Endothelial cell of umbilical vein (primary cell): ENCODE data around the gene TMEM203. TPM values are rescaled to one million over a fixed set of nuclear protein-coding genes. Genes with fewer than 3 reads are reported as not detected.

Experiments
- BruUV-seq: library from RNA; stranded (reverse); fragments of 400-500 nt; replicated peaks from 2 replicates; lab custom pipeline; 2021; lab: Mats Ljungman, UMichigan
- CTCF ChIA-PET: fragments of 300-600, 350-600 bp; sonication (Branson Sonifier 250); formaldehyde crosslinking; loops from one replicate; lab custom pipeline; 2021; ENCODE audit warnings: antibody characterized with exemption, inconsistent platforms; lab: Charles Lee
- POLR2A ChIA-PET: fragments of 300-600, 350-600 bp; sonication (Branson Sonifier 250); formaldehyde crosslinking; loops from one replicate; lab custom pipeline; 2021; ENCODE audit warnings: antibody characterized with exemption, inconsistent platforms; lab: Charles Lee
- DNase-seq: peaks from one replicate; pipeline ENCODE4 v3.0.0-alpha.2; 2011; ENCODE audit warnings: low read depth, low spot score
- FAIRE-seq: peaks from 2 replicates; lab custom pipeline; 2011; peaks lifted over from hg19 to GRCh38; lab: Jason Lieb, UNC
- H2AFZ ChIP-seq: 2 replicates; pipeline ENCODE4 v1.6.0; 2012; ENCODE audit warnings: low read depth, low read length, control low read depth, inconsistent platforms
- H3K27ac ChIP-seq: 2 replicates; pipeline ENCODE4 v1.5.1; 2011; ENCODE audit warnings: low read depth, mild to moderate bottlenecking, control low read depth, low read length, moderate library complexity; ENCODE audit not compliant: insufficient read depth
- H3K27me3 ChIP-seq, 2 experiments: 2 replicates each; pipeline versions ENCODE4 v1.6.0 to v1.6.1; 2011; ENCODE audit warnings: low read length in 2 of 2, mixed read lengths in 1 of 2; ENCODE audit not compliant: control insufficient read depth in 2 of 2, insufficient read depth in 2 of 2
- H3K36me3 ChIP-seq, 2 experiments: 2 replicates in 1 of 2; 3 replicates in 1 of 2; pipeline ENCODE4 v1.5.1; 2011; ENCODE audit warnings: low read length in 2 of 2, mild to moderate bottlenecking in 1 of 2, moderate library complexity in 1 of 2; ENCODE audit not compliant: control insufficient read depth in 2 of 2, insufficient read depth in 2 of 2; ENCODE audit errors: extremely low read depth in 1 of 2
- H3K4me1 ChIP-seq: 3 replicates; pipeline ENCODE4 v1.5.1; 2011; ENCODE audit warnings: mild to moderate bottlenecking, low read length; ENCODE audit not compliant: control insufficient read depth, insufficient read depth; ENCODE audit errors: extremely low read depth
- H3K4me2 ChIP-seq: 2 replicates; pipeline ENCODE4 v1.6.1; 2011; ENCODE audit warnings: low read length, control low read depth, mixed read lengths; ENCODE audit not compliant: insufficient read depth
- H3K4me3 ChIP-seq, 3 experiments: fragments of 200-600 bp in 1 of 3; sonication (generic), shearing (Covaris generic) in 1 of 3; replicated peaks in 1 of 3; 2 replicates each; pipeline ENCODE4 v1.5.1; 2011 to 2016; ENCODE audit warnings: control low read depth in 3 of 3, low read length in 3 of 3, mild to moderate bottlenecking in 2 of 3, inconsistent platforms in 1 of 3, low read depth in 1 of 3, moderate library complexity in 1 of 3; ENCODE audit not compliant: insufficient read depth in 1 of 3
- H3K79me2 ChIP-seq: 2 replicates; pipeline ENCODE4 v1.6.0; 2012; ENCODE audit warnings: low read length, inconsistent platforms; ENCODE audit not compliant: control insufficient read depth, insufficient read depth
- H3K9ac ChIP-seq: replicated peaks from 2 replicates; pipeline ENCODE3; 2011; ENCODE audit warnings: low read length, control low read depth; ENCODE audit not compliant: insufficient read depth; ENCODE audit errors: extremely low read depth
- H3K9me1 ChIP-seq: replicated peaks from 3 replicates; pipeline ENCODE4 v1.6.0; 2011; ENCODE audit warnings: mild to moderate bottlenecking, low read length; ENCODE audit not compliant: control insufficient read depth, insufficient read depth; ENCODE audit errors: extremely low read depth
- H3K9me3 ChIP-seq: replicated peaks from 2 replicates; pipeline ENCODE4 v1.5.1; 2012; ENCODE audit warnings: low read length, inconsistent platforms; ENCODE audit not compliant: control insufficient read depth, insufficient read depth
- H4K20me1 ChIP-seq: replicated peaks from 2 replicates; pipeline ENCODE3; 2011; ENCODE audit warnings: mild to moderate bottlenecking, low read length; ENCODE audit not compliant: control insufficient read depth, insufficient read depth; ENCODE audit errors: extremely low read depth
- JUN ChIP-seq: IDR thresholded peaks from 2 replicates; pipeline ENCODE4 v1.6.1; 2011; ENCODE audit warnings: borderline replicate concordance, low read depth; ENCODE audit not compliant: insufficient read length, insufficient read depth
- MAX ChIP-seq: IDR thresholded peaks from 2 replicates; pipeline ENCODE4 v1.6.1; 2011; ENCODE audit not compliant: insufficient read depth, insufficient read length
- MYC ChIP-seq: IDR thresholded peaks from one replicate; pipeline ENCODE4 v1.6.1; 2011; ENCODE audit warnings: mild to moderate bottlenecking, low read depth, low read length
- POLR2A ChIP-seq: IDR thresholded peaks from 2 replicates; pipeline ENCODE4 v1.6.1; 2012; ENCODE audit warnings: low read depth, mild to moderate bottlenecking, control low read depth, low read length
- dilution Hi-C: fragments of 300-500 bp; cut with MboI; formaldehyde crosslinking; loops from one replicate; pipeline ENCODE4 v1.15.0; 2019; ENCODE audit warnings: low sequenced_read_pairs; ENCODE audit not compliant: extremely low pct_ligation_motif_present
- intact Hi-C: fragments of 100-400 bp; cut with micrococcal nuclease; formaldehyde crosslinking; loops from one replicate; pipeline ENCODE4 v1.10.0; 2022
- polyA plus RNA-seq, 4 experiments: library from polyadenylated mRNA; depleted of rRNA in 3 of 4; stranded (reverse) in 3 of 4; unstranded in 1 of 4; fragments of >200 nt; gene quantifications; 2 replicates each; pipeline versions ENCODE4 v1.2.1 to v1.2.3, GENCODE V29; 2011 to 2012; ENCODE audit warnings: missing spikeins in 1 of 4
- total RNA-seq: library from RNA; stranded (reverse); gene quantifications from 2 replicates; pipeline ENCODE4 v1.2.3, GENCODE V29; 2021
- TF ChIP-seq, protein P1 (sequence below), 2 donors: IDR thresholded peaks; 1 replicate in 1 of 2; 2 replicates in 1 of 2; pipeline ENCODE4 v1.5.1; 2011; ENCODE audit warnings: low read length in 2 of 2, mild to moderate bottlenecking in 2 of 2, moderate library complexity in 2 of 2, control low read depth in 1 of 2, inconsistent platforms in 1 of 2, low read depth in 1 of 2; ENCODE audit not compliant: insufficient read depth in 1 of 2; ENCODE audit errors: extremely low read depth in 1 of 2

Gene TMEM203
- total and polyA plus RNA-seq, 2 donors (not counting 3 experiments of a cell fraction or from before 2014, with no cell fraction given) = 29.6 to 39.8 TPM

DNA sequence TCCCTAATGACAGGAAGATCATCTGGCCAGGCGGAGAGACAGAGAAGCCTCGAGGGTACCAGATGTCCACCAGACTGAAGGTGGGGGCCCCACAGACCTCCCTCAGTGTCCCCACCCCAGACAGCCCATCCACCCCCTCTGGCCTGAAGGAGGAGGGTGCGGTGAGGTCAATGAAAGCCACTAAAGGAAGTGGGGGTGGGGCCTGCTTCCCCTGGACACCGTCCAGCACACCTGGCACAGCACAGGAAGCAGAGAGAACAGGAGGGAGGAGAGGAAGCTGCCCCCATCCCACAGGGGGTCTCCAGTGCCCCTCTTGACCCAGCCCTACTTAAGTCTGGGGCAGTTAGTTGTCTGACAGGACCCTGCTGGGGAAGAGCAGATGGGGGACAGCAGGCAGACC lies 46.8 kb downstream of the TMEM203 start:
- Histone ChIP-seq H3K9me1 (no peaks in the 10 kb centered on the region), H3K9ac (no peak overlapping the region), H3K79me2 (no peaks in the 10 kb centered on the region), H4K20me1 (no peaks in the 10 kb centered on the region), H3K9me3 (no peaks in the 10 kb centered on the region), H3K4me1 (peaks cover 3% of the 10 kb centered on the region), H3K27me3 (peaks cover 12 to 24% of the 10 kb centered on the region in 2 experiments), H3K4me3 (no peak overlapping the region), H3K27ac (no peak overlapping the region), H3K4me2 (no peak overlapping the region), H3K36me3 (no peaks in the 10 kb centered on the region), H2AFZ (no peak overlapping the region)
- ChIA-PET CTCF (interaction anchor here (1.8 kb wide), 1 partner anchor 18 kb away, joined by 5 read pairs; no protein-coding TSS in a partner anchor), POLR2A (no interaction called here)
- DNase-seq (no peak), FAIRE-seq (no peak)
- dilution Hi-C loops (no loop called here), intact Hi-C loops (no loop called here)
- BruUV-seq = no TSS peak
- TF ChIP-seq POLR2A (no peak), JUN (no peak), MAX (no peak), MYC (no peak)
- TF ChIP-seq, protein P1, sequence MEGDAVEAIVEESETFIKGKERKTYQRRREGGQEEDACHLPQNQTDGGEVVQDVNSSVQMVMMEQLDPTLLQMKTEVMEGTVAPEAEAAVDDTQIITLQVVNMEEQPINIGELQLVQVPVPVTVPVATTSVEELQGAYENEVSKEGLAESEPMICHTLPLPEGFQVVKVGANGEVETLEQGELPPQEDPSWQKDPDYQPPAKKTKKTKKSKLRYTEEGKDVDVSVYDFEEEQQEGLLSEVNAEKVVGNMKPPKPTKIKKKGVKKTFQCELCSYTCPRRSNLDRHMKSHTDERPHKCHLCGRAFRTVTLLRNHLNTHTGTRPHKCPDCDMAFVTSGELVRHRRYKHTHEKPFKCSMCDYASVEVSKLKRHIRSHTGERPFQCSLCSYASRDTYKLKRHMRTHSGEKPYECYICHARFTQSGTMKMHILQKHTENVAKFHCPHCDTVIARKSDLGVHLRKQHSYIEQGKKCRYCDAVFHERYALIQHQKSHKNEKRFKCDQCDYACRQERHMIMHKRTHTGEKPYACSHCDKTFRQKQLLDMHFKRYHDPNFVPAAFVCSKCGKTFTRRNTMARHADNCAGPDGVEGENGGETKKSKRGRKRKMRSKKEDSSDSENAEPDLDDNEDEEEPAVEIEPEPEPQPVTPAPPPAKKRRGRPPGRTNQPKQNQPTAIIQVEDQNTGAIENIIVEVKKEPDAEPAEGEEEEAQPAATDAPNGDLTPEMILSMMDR (IDR thresholded peaks at IDR 0.05; ENCODE audit: extremely low read depth in 1 of 2, insufficient read depth in 1 of 2, low read depth in 1 of 2, low read length in 2 of 2) = no peak
